NCI-H2029 (cell line): ENCODE data around the gene PRPS2.

Experiments used
- DNase-seq: peaks from one replicate; lab custom pipeline; 2025; lab: John Stamatoyannopoulos, UW

PRPS2 gene

GRCh38 chrX:12791257-12792228, at the start of gene PRPS2:
TSS of gene PRPS2 (plus strand) at chrX:12791412. CDS start at chrX:12791498, 86 bp downstream.
- peak; percentile 26 for DNase-seq

GRCh38 chrX:12741416-12741815, 49.8 kb upstream of the PRPS2 start:
- DNase-seq, result no peak

- DNase-seq, result no peak
Observed at GRCh38 chrX:12747433-12747832, 43.8 kb upstream of the PRPS2 start.

GRCh38 chrX:12751887-12752286, 39.3 kb upstream of the PRPS2 start:
- DNase-seq, result no peak

- DNase-seq, result no peak
Observed at GRCh38 chrX:12753366-12753765, 37.8 kb upstream of the PRPS2 start.

- no peak for DNase-seq
Observed at GRCh38 chrX:12758291-12758690, 32.9 kb upstream of the PRPS2 start.

- DNase-seq, result no peak
Observed at GRCh38 chrX:12767856-12768255, 23.4 kb upstream of the PRPS2 start.

- no peak for DNase-seq
Observed at GRCh38 chrX:12768491-12768890, 22.7 kb upstream of the PRPS2 start.

GRCh38 chrX:12770440-12770839, 20.8 kb upstream of the PRPS2 start:
- no peak for DNase-seq

- no peak for DNase-seq
Observed at GRCh38 chrX:12771445-12772069, 19.7 kb upstream of the PRPS2 start.

- DNase-seq, result no peak
Observed at GRCh38 chrX:12777670-12778069, 13.5 kb upstream of the PRPS2 start.

- no peak for DNase-seq
Observed at GRCh38 chrX:12779534-12779933, 11.7 kb upstream of the PRPS2 start.

- no peak for DNase-seq
Observed at GRCh38 chrX:12788645-12789044, 2.6 kb upstream of the PRPS2 start.

- DNase-seq, result no peak
Observed at GRCh38 chrX:12789976-12790375, 1.2 kb upstream of the PRPS2 start.

- DNase-seq, result no peak
Observed at GRCh38 chrX:12790885-12791256, 341 bp upstream of the PRPS2 start.

- DNase-seq, result no peak
Observed at GRCh38 chrX:12792711-12793110, 1.5 kb downstream of the PRPS2 start.

GRCh38 chrX:12794654-12795053, 3.4 kb downstream of the PRPS2 start:
- DNase-seq, result no peak

- no peak for DNase-seq
Observed at GRCh38 chrX:12798601-12799000, 7.4 kb downstream of the PRPS2 start.

- DNase-seq, result no peak
Observed at GRCh38 chrX:12799118-12799517, 7.9 kb downstream of the PRPS2 start.

- DNase-seq, result no peak
Observed at GRCh38 chrX:12802741-12803140, 11.5 kb downstream of the PRPS2 start.

- no peak for DNase-seq
Observed at GRCh38 chrX:12804655-12805054, 13.4 kb downstream of the PRPS2 start.

GRCh38 chrX:12805333-12805732, 14.1 kb downstream of the PRPS2 start:
- no peak for DNase-seq

- no peak for DNase-seq
Observed at GRCh38 chrX:12811658-12812057, 20.4 kb downstream of the PRPS2 start.
